HCT116 (cell line): ENCODE measurements around the gene EIF2AK2.

Experiments used
- CEBPB ChIP-seq: IDR thresholded peaks from 2 replicates; pipeline ENCODE4 v1.6.1; 2012; ENCODE audit warnings: low read depth
- CTCF ChIP-seq, 3 experiments: fragments of 200-600 bp in 1 of 3; sonication (generic) in 1 of 3; IDR thresholded peaks in 2 of 3; conservative IDR thresholded peaks in 1 of 3; 2 replicates each; pipeline ENCODE4 v1.5.1; 2012 to 2017; ENCODE audit warnings: low read depth in 2 of 3, low read length in 2 of 3, antibody characterized with exemption in 1 of 3, borderline replicate concordance in 1 of 3, control low read depth in 1 of 3, mild to moderate bottlenecking in 1 of 3, mixed read lengths in 1 of 3, mixed run types in 1 of 3, moderate library complexity in 1 of 3; ENCODE audit not compliant: insufficient read depth in 1 of 3
- EZH2 ChIP-seq: fragments of 200-600 bp; sonication (generic); IDR thresholded peaks from 2 replicates; pipeline ENCODE4 v1.6.1; 2017; ENCODE audit warnings: antibody characterized with exemption, mixed run types
- EZH2phosphoT487 ChIP-seq: fragments of 200-600 bp; IDR thresholded peaks from 2 replicates; pipeline ENCODE4 v1.6.1; 2018; ENCODE audit warnings: antibody characterized with exemption, borderline replicate concordance
- JUND ChIP-seq: IDR thresholded peaks from 2 replicates; pipeline ENCODE4 v1.6.1; 2012
- MAX ChIP-seq: IDR thresholded peaks from 2 replicates; pipeline ENCODE4 v1.6.1; 2012
- POLR2A ChIP-seq: IDR thresholded peaks from 2 replicates; pipeline ENCODE4 v1.7.0; 2011; ENCODE audit warnings: borderline replicate concordance; ENCODE audit not compliant: insufficient read depth, insufficient read length; ENCODE audit errors: extremely low read depth
- SIN3A ChIP-seq: IDR thresholded peaks from 2 replicates; pipeline ENCODE4 v1.6.1; 2012; ENCODE audit warnings: low read depth
- SP1 ChIP-seq: IDR thresholded peaks from 2 replicates; pipeline ENCODE4 v1.6.1; 2012; ENCODE audit warnings: low read depth
- ZBTB33 ChIP-seq: IDR thresholded peaks from 2 replicates; pipeline ENCODE4 v1.6.1; 2011; ENCODE audit warnings: mild to moderate bottlenecking, low read length, moderate library complexity; ENCODE audit not compliant: insufficient replicate concordance; ENCODE audit errors: extremely low read depth

GRCh38 chr2:37119157-37119556 is 37.6 kb downstream of the EIF2AK2 start:
- TF ChIP-seq POLR2A (no peak), CTCF (IDR thresholded peaks at IDR 0.05 in 2 of 3, conservative IDR thresholded peaks at IDR 0.05 in 1 of 3; ENCODE audit: borderline replicate concordance in 1 of 3, insufficient read depth in 1 of 3, low read depth in 2 of 3, low read length in 2 of 3) (no peak), JUND (no peak), SP1 (no peak), EZH2phosphoT487 (no peak), CEBPB (no peak), ZBTB33 (no peak), MAX (no peak), EZH2 (no peak), SIN3A (no peak)
